Adrenal gland (tissue), 12 donors: ENCODE results near the gene OIT3. TPM values are rescaled to one million over a fixed set of nuclear protein-coding genes. Genes with fewer than 3 reads are reported as not detected.

Source experiments
- DNase-seq, 7 donors: peaks; one replicate each; pipeline ENCODE4 v3.0.0-alpha.2; 2019 to 2020
- H3K27ac ChIP-seq, 5 donors: fragments of 200-600 bp; sonication (generic) in 4 of 5; 1 replicate in 3 of 5; 2 replicates in 2 of 5; pipeline versions ENCODE4 v1.5.1 to v1.8.0; 2016 to 2020; ENCODE audit warnings: mild to moderate bottlenecking in 1 of 5
- H3K27me3 ChIP-seq: fragments of 200-600 bp; 2 replicates; pipeline ENCODE4 v1.8.0; 2021
- H3K36me3 ChIP-seq, 2 donors: fragments of 200-600 bp; replicated peaks in 1 of 2; 1 replicate in 1 of 2; 2 replicates in 1 of 2; pipeline versions ENCODE4 v1.5.1 to v1.8.0; 2018 to 2022
- H3K4me1 ChIP-seq, 2 donors: fragments of 200-600 bp; replicated peaks in 1 of 2; 1 replicate in 1 of 2; 2 replicates in 1 of 2; pipeline versions ENCODE4 v1.5.1 to v1.8.0; 2018 to 2021
- H3K4me3 ChIP-seq, 4 donors: fragments of 200-600 bp; sonication (generic) in 3 of 4; one replicate each; pipeline ENCODE4 v1.5.1; 2016 to 2018
- H3K9me3 ChIP-seq, 3 donors: fragments of 200-600 bp; sonication (generic) in 1 of 3; replicated peaks in 1 of 3; 1 replicate in 2 of 3; 2 replicates in 1 of 3; pipeline versions ENCODE4 v1.5.1 to v1.8.0; 2016 to 2021
- CTCF ChIP-seq, 6 experiments: fragments of 450-650 bp in 4 of 6; fragments of 200-600 bp in 2 of 6; sonication (generic) in 1 of 6; IDR thresholded peaks; 1 replicate in 5 of 6; 2 replicates in 1 of 6; pipeline versions ENCODE4 v1.5.1 to v1.8.0; 2016 to 2021; ENCODE audit warnings: antibody characterized with exemption in 6 of 6, mild to moderate bottlenecking in 2 of 6, moderate library complexity in 1 of 6
- POLR2A ChIP-seq, 2 donors: fragments of 450-650 bp; IDR thresholded peaks; one replicate each; pipeline ENCODE4 v1.6.1; 2017; ENCODE audit warnings: antibody characterized with exemption in 2 of 2, mild to moderate bottlenecking in 2 of 2, moderate library complexity in 1 of 2
- WGBS, 4 donors: extraction: QIAGEN DNeasy Blood & Tissue Kit in 2 of 4; methylation state at CpG; one replicate each; pipeline versions ENCODE4 v1.1.5 to v1.1.7; 2013 to 2017; 5-methylcytosine and 5-hydroxymethylcytosine counted together
- intact Hi-C, 2 donors: fragments of 100-400 bp; cut with DNase I; formaldehyde crosslinking; loops; one replicate each; pipeline versions ENCODE4 v1.14.1 to v1.15.0; 2022 to 2023
- polyA plus RNA-seq, 3 donors: library from polyadenylated mRNA; stranded (reverse); fragments of 200-250 nt in 2 of 3; fragments of 350-450 nt in 1 of 3; fragmentation: Illumina TruSeq in 1 of 3; extraction: RNeasy Lipid Tissue Mini Kit (QIAGEN cat#74804) in 1 of 3; gene quantifications; one replicate each; pipeline ENCODE4 v1.2.3, GENCODE V29; 2013 to 2014
- total RNA-seq, 9 donors: library from RNA; depleted of rRNA in 4 of 9; stranded (reverse); fragments of >200 nt in 4 of 9; fragments of 120-200 nt in 1 of 9; fragmentation: NEBNext Ultra II Directional in 1 of 9; extraction: Animal tissue kit (Norgen Biotek cat#: 25700) in 1 of 9; gene quantifications; one replicate each; pipeline versions ENCODE4 v1.1.0 to v1.2.4, GENCODE V29; 2013 to 2023
- donor health status: healthy with polysubstance abuse.
- donor health status: Bipolar disorder and iron deficiency.
- donor health status: DM: yes; HTN: yes; CAD: no.
- donor health status: DM: no; HTN: no; CAD: no.
- donor health status: DM: no; HTN: no; CAD: no.
- donor health status: DM: yes; HTN: yes; CAD: no.

Gene OIT3
- total and polyA plus RNA-seq, 12 donors, result 0.08 to 2.1 (median 0.22) TPM; not detected in 5

GRCh38 chr10:72851509-72851908, 42.0 kb upstream of the OIT3 start:
- Histone ChIP-seq H3K4me1 (no peaks in the 10 kb centered on the region), H3K4me3 (no peak overlapping the region), H3K9me3 (no peaks in the 10 kb centered on the region), H3K27me3 (no peaks in the 10 kb centered on the region), H3K36me3 (no peaks in the 10 kb centered on the region), H3K27ac (no peak overlapping the region)
- intact Hi-C loops, result no loop called here
- TF ChIP-seq CTCF (IDR thresholded peaks at IDR 0.05) (no peak), POLR2A (IDR thresholded peaks at IDR 0.05) (no peak)
- no peak for DNase-seq
- WGBS, 4 donors, result 92 to 100% (median 96%) methylated on average over 1 of the region's 1 CpG

- H3K9me3 ChIP-seq, result no peaks in the 10 kb centered on the region
- no peak overlapping the region for H3K4me3 ChIP-seq
- no peak for DNase-seq
- no peak overlapping the region for H3K27ac ChIP-seq
- 88 to 95% (median 89%) methylated on average over 2 of the region's 2 CpGs for WGBS, 4 donors
- H3K36me3 ChIP-seq, result no peaks in the 10 kb centered on the region
- no peaks in the 10 kb centered on the region for H3K27me3 ChIP-seq
- TF ChIP-seq CTCF (IDR thresholded peaks at IDR 0.05) (no peak), POLR2A (IDR thresholded peaks at IDR 0.05) (no peak)
- no peaks in the 10 kb centered on the region for H3K4me1 ChIP-seq
- intact Hi-C loops, result no loop called here
Measured at GRCh38 chr10:72852508-72852907, 41.0 kb upstream of the OIT3 start.

GRCh38 chr10:72855129-72855528, 38.4 kb upstream of the OIT3 start:
- DNase-seq, result no peak
- TF ChIP-seq CTCF (IDR thresholded peaks at IDR 0.05), result no peak
- TF ChIP-seq POLR2A (IDR thresholded peaks at IDR 0.05), result no peak
- Histone ChIP-seq H3K4me3 (no peak overlapping the region), H3K27ac (no peak overlapping the region), H3K27me3 (no peaks in the 10 kb centered on the region), H3K36me3 (no peaks in the 10 kb centered on the region), H3K9me3 (no peaks in the 10 kb centered on the region), H3K4me1 (no peaks in the 10 kb centered on the region)
- intact Hi-C loops, result no loop called here

GRCh38 chr10:72855790-72856189, 37.7 kb upstream of the OIT3 start:
- 88 to 95% (median 91%) methylated on average over 2 of the region's 2 CpGs for WGBS, 4 donors
- no peak for TF ChIP-seq CTCF (IDR thresholded peaks at IDR 0.05)
- no peak for TF ChIP-seq POLR2A (IDR thresholded peaks at IDR 0.05)

More at GRCh38 chr10:72855790-72856189, 37.7 kb upstream of the OIT3 start:
- DNase-seq, result no peak
- intact Hi-C loops, result no loop called here
- Histone ChIP-seq H3K9me3 (no peaks in the 10 kb centered on the region), H3K27ac (no peak overlapping the region), H3K36me3 (no peaks in the 10 kb centered on the region), H3K4me1 (no peaks in the 10 kb centered on the region), H3K4me3 (no peak overlapping the region), H3K27me3 (no peaks in the 10 kb centered on the region)
